Upper lobe of left lung (tissue), 6 donors: ENCODE measurements around the gene POLA1. TPM values are rescaled to one million over a fixed set of nuclear protein-coding genes. Genes with fewer than 3 reads are reported as not detected.

Experiments used
- ATAC-seq, 2 donors: fragments of 200-7000 bp; cut with Tn5 transposase; one replicate each; pipeline ENCODE4 v1.9.1; 2022; ENCODE audit warnings: mild to moderate bottlenecking in 2 of 2, moderate library complexity in 2 of 2; ENCODE audit not compliant: low FRiP score in 2 of 2
- DNase-seq, 2 donors: peaks; one replicate each; pipeline ENCODE4 v3.0.0-alpha.2; 2019 to 2020
- H3K27ac ChIP-seq, 4 donors: fragments of 200-600 bp; sonication (generic); one replicate each; pipeline ENCODE4 v1.5.1; 2016 to 2019
- H3K27me3 ChIP-seq, 4 donors: fragments of 200-600 bp; sonication (generic); one replicate each; pipeline ENCODE4 v1.5.1; 2017 to 2019
- H3K36me3 ChIP-seq, 4 donors: fragments of 200-600 bp; sonication (generic); one replicate each; pipeline ENCODE4 v1.5.1; 2016 to 2019
- H3K4me1 ChIP-seq, 4 donors: fragments of 200-600 bp; sonication (generic); one replicate each; pipeline ENCODE4 v1.5.1; 2018 to 2019
- H3K4me3 ChIP-seq, 4 donors: fragments of 200-600 bp; sonication (generic); one replicate each; pipeline ENCODE4 v1.5.1; 2017 to 2019; ENCODE audit warnings: mild to moderate bottlenecking in 2 of 4, moderate library complexity in 1 of 4
- H3K9me3 ChIP-seq, 4 donors: fragments of 200-600 bp; sonication (generic); one replicate each; pipeline ENCODE4 v1.5.1; 2018 to 2019
- CTCF ChIP-seq, 6 experiments: fragments of 450-650 bp in 4 of 6; fragments of 200-600 bp in 2 of 6; sonication (generic) in 2 of 6; IDR thresholded peaks; one replicate each; pipeline ENCODE4 v1.5.1; 2016 to 2019; ENCODE audit warnings: antibody characterized with exemption in 6 of 6
- EP300 ChIP-seq, 4 donors: sonication (generic); formaldehyde crosslinking; IDR thresholded peaks; one replicate each; pipeline ENCODE4 v1.5.1; 2017; ENCODE audit warnings: antibody characterized with exemption in 4 of 4, control low read depth in 2 of 4
- POLR2A ChIP-seq, 4 donors: fragments of 450-650 bp; IDR thresholded peaks; one replicate each; pipeline ENCODE4 v1.5.1; 2016 to 2017; ENCODE audit warnings: antibody characterized with exemption in 4 of 4, mild to moderate bottlenecking in 2 of 4
- POLR2AphosphoS5 ChIP-seq, 2 donors: sonication (generic); formaldehyde crosslinking; IDR thresholded peaks; one replicate each; pipeline ENCODE4 v1.5.1; 2017; ENCODE audit warnings: antibody characterized with exemption in 2 of 2
- WGBS, 2 donors: methylation state at CpG; one replicate each; pipeline ENCODE4 v1.1.5; 2017 to 2018; 5-methylcytosine and 5-hydroxymethylcytosine counted together
- total RNA-seq, 6 donors: library from RNA; depleted of rRNA in 4 of 6; stranded (reverse); fragments of >200 nt in 4 of 6; gene quantifications; one replicate each; pipeline versions ENCODE4 v1.1.0 to v1.2.1, GENCODE V29; 2016 to 2021
- donor health status: DM: no; HTN: no; CAD: no; lungs with moderate emphysema.
- donor health status: DM: no; HTN: yes; CAD: no; lungs with severe emphysema.

The POLA1 gene
- total RNA-seq, 6 donors from 2014 or later: 6.3 to 15.7 (median 8.9) TPM

- Histone ChIP-seq H3K4me3 (no peak overlapping the region), H3K27ac (no peak overlapping the region), H3K4me1 (peaks cover 7 to 36% (median 14%) of the 10 kb centered on the region in 4 donors), H3K9me3 (no peaks in the 10 kb centered on the region), H3K27me3 (peaks cover 0 to 46% (median 3%) of the 10 kb centered on the region in 4 donors), H3K36me3 (no peaks in the 10 kb centered on the region)
- no peak for TF ChIP-seq POLR2A (IDR thresholded peaks at IDR 0.05)
- no peak for TF ChIP-seq CTCF (IDR thresholded peaks at IDR 0.05)
- TF ChIP-seq POLR2AphosphoS5 (IDR thresholded peaks at IDR 0.05): no peak
- DNase-seq: peak in 1 of 2 donors; percentile 63
- ATAC-seq: no peak
- 33 to 39% methylated on average over 4 to 55 of the region's 64 CpGs for WGBS, 2 donors
Measured at GRCh38 chrX:25007059-25008053, 313.6 kb downstream of the POLA1 start.

GRCh38 chrX:25009407-25009806 lies 315.7 kb downstream of the POLA1 start:
- H3K9me3 ChIP-seq: no peaks in the 10 kb centered on the region
- DNase-seq: no peak
- peaks cover 0 to 58% (median 7%) of the 10 kb centered on the region in 4 donors for H3K27me3 ChIP-seq
- no peak overlapping the region for H3K27ac ChIP-seq
- no peaks in the 10 kb centered on the region for H3K36me3 ChIP-seq
- H3K4me3 ChIP-seq: no peak overlapping the region
- peaks cover 8 to 33% (median 21%) of the 10 kb centered on the region in 4 donors for H3K4me1 ChIP-seq
- 30 to 35% methylated on average over 7 of the region's 7 CpGs for WGBS, 2 donors
- no peak for ATAC-seq
- no peak for TF ChIP-seq CTCF (IDR thresholded peaks at IDR 0.05)
- TF ChIP-seq POLR2A (IDR thresholded peaks at IDR 0.05): no peak
- TF ChIP-seq POLR2AphosphoS5 (IDR thresholded peaks at IDR 0.05): no peak
- TF ChIP-seq EP300 (IDR thresholded peaks at IDR 0.05): no peak

- no peak overlapping the region for H3K27ac ChIP-seq
- H3K4me3 ChIP-seq: no peak overlapping the region
- peaks cover 0 to 57% (median 10%) of the 10 kb centered on the region in 4 donors for H3K27me3 ChIP-seq
- WGBS, 2 donors: 13 to 26% methylated on average over 9 to 33 of the region's 33 CpGs
- H3K36me3 ChIP-seq: no peaks in the 10 kb centered on the region
- H3K4me1 ChIP-seq: peaks cover 4 to 24% (median 14%) of the 10 kb centered on the region in 4 donors
- no peak for ATAC-seq
- TF ChIP-seq CTCF (IDR thresholded peaks at IDR 0.05) (no peak), EP300 (IDR thresholded peaks at IDR 0.05) (no peak), POLR2AphosphoS5 (IDR thresholded peaks at IDR 0.05) (no peak), POLR2A (IDR thresholded peaks at IDR 0.05) (no peak)
- no peaks in the 10 kb centered on the region for H3K9me3 ChIP-seq
- DNase-seq: no peak
Measured at GRCh38 chrX:25010784-25011588, 317.3 kb downstream of the POLA1 start.

GRCh38 chrX:25011589-25012432 lies 318.1 kb downstream of the POLA1 start:
- Histone ChIP-seq H3K27ac (no peak overlapping the region), H3K4me3 (no peak overlapping the region), H3K27me3 (peaks cover 0 to 66% (median 10%) of the 10 kb centered on the region in 4 donors), H3K36me3 (no peaks in the 10 kb centered on the region), H3K9me3 (no peaks in the 10 kb centered on the region), H3K4me1 (peaks cover 4 to 24% (median 14%) of the 10 kb centered on the region in 4 donors)
- TF ChIP-seq POLR2AphosphoS5 (IDR thresholded peaks at IDR 0.05) (no peak), CTCF (IDR thresholded peaks at IDR 0.05) (no peak), POLR2A (IDR thresholded peaks at IDR 0.05) (no peak), EP300 (IDR thresholded peaks at IDR 0.05) (no peak)
- DNase-seq (no peak), ATAC-seq (no peak)
- 36% methylated on average over 32 of the region's 32 CpGs; no CpG with 5 or more reads in 1 of the 2 donors for WGBS, 2 donors
